SU-DHL-6 (cell line): ENCODE results near the gene OR5M11.

ENCODE experiments used
- H2AFZ ChIP-seq: fragments of 200-600 bp; sonication (generic); 2 replicates; pipeline ENCODE4 v1.6.1; 2014; ENCODE audit warnings: low read depth, mild to moderate bottlenecking, moderate library complexity, mixed read lengths, antibody characterized with exemption, low read length; ENCODE audit not compliant: severe bottlenecking
- H3F3A ChIP-seq: fragments of 200-600 bp; shearing (Covaris generic); 2 replicates; pipeline ENCODE4 v1.6.0; 2016; ENCODE audit warnings: antibody characterized with exemption, mild to moderate bottlenecking; ENCODE audit not compliant: insufficient read depth
- H3K27ac ChIP-seq: fragments of 200-600 bp; sonication (generic); 2 replicates; pipeline ENCODE4 v1.5.1; 2016; ENCODE audit warnings: low read depth, mild to moderate bottlenecking, low read length, moderate library complexity, mixed read lengths
- H3K27me3 ChIP-seq: fragments of 200-600 bp; sonication (generic), shearing (Covaris generic); 2 replicates; pipeline ENCODE4 v1.6.0; 2014; ENCODE audit warnings: mild to moderate bottlenecking, low read length
- H3K36me3 ChIP-seq: fragments of 200-600 bp; sonication (generic); 2 replicates; pipeline ENCODE4 v1.6.1; 2014; ENCODE audit warnings: mild to moderate bottlenecking, low read length, mixed read lengths
- H3K4me2 ChIP-seq: fragments of 300-600, 200-600 bp; shearing (Covaris generic), sonication (generic); 2 replicates; pipeline ENCODE4 v1.6.0; 2014; ENCODE audit warnings: low read length, low read depth, mild to moderate bottlenecking; ENCODE audit not compliant: poor library complexity, severe bottlenecking
- H3K4me3 ChIP-seq: fragments of 200-600 bp; sonication (generic); 2 replicates; pipeline ENCODE4 v1.5.1; 2014; ENCODE audit warnings: antibody characterized with exemption, low read length, mild to moderate bottlenecking, mixed read lengths; ENCODE audit not compliant: insufficient read depth, poor library complexity, severe bottlenecking
- H3K79me2 ChIP-seq: fragments of 200-600 bp; sonication (generic); 2 replicates; pipeline ENCODE4 v1.6.1; 2014; ENCODE audit warnings: mild to moderate bottlenecking, low read length, moderate library complexity; ENCODE audit not compliant: insufficient read depth
- H3K9ac ChIP-seq: fragments of 200-600 bp; sonication (generic); 2 replicates; pipeline ENCODE4 v1.7.0; 2014; ENCODE audit warnings: mild to moderate bottlenecking, low read length
- H3K9me2 ChIP-seq: fragments of 200-600 bp; sonication (generic); replicated peaks from 2 replicates; pipeline ENCODE4 v1.6.1; 2014; ENCODE audit warnings: low read length; ENCODE audit not compliant: insufficient read depth
- H3K9me3 ChIP-seq: fragments of 200-600 bp; sonication (generic); 2 replicates; pipeline ENCODE4 v1.6.1; 2014; ENCODE audit warnings: low read length, mixed read lengths; ENCODE audit not compliant: insufficient read depth
- H4K20me1 ChIP-seq: fragments of 200-600 bp; sonication (generic); 2 replicates; pipeline ENCODE4 v1.6.1; 2014; ENCODE audit warnings: low read depth, mild to moderate bottlenecking, antibody characterized with exemption, low read length, moderate library complexity, mixed read lengths
- CTCF ChIP-seq: fragments of 200-600 bp; sonication (generic); IDR thresholded peaks from one replicate; pipeline ENCODE4 v1.5.1; 2017; ENCODE audit warnings: antibody characterized with exemption, mild to moderate bottlenecking, low read length, moderate library complexity; ENCODE audit not compliant: insufficient read depth, poor library complexity, severe bottlenecking
- EZH2phosphoT487 ChIP-seq: fragments of 200-600 bp; sonication (generic), shearing (Covaris generic); conservative IDR thresholded peaks from 2 replicates; pipeline ENCODE4 v1.6.1; 2018; ENCODE audit warnings: mild to moderate bottlenecking, antibody characterized with exemption, low read length, moderate library complexity, mixed read lengths

OR5M11 gene

GRCh38 chr11:56545531-56545930, 2.5 kb upstream of the OR5M11 start:
- H3K27me3 ChIP-seq = no peaks in the 10 kb centered on the region
- H3K4me3 ChIP-seq = no peak overlapping the region
- no peak overlapping the region for H3K9ac ChIP-seq
- no peak overlapping the region for H3K4me2 ChIP-seq
- H3K9me2 ChIP-seq = no peaks in the 10 kb centered on the region
- H2AFZ ChIP-seq = no peak overlapping the region
- H3K27ac ChIP-seq = no peak overlapping the region
- TF ChIP-seq EZH2phosphoT487 = no peak
- TF ChIP-seq CTCF = no peak
- no peaks in the 10 kb centered on the region for H3K9me3 ChIP-seq
- H3K36me3 ChIP-seq = no peaks in the 10 kb centered on the region
- H4K20me1 ChIP-seq = no peaks in the 10 kb centered on the region
- no peaks in the 10 kb centered on the region for H3F3A ChIP-seq
- H3K79me2 ChIP-seq = no peaks in the 10 kb centered on the region

- no peaks in the 10 kb centered on the region for H3K36me3 ChIP-seq
- no peak overlapping the region for H2AFZ ChIP-seq
- H3K27me3 ChIP-seq = no peaks in the 10 kb centered on the region
- H3K79me2 ChIP-seq = no peaks in the 10 kb centered on the region
- no peaks in the 10 kb centered on the region for H4K20me1 ChIP-seq
- no peaks in the 10 kb centered on the region for H3K9me3 ChIP-seq
- no peaks in the 10 kb centered on the region for H3K9me2 ChIP-seq
- no peaks in the 10 kb centered on the region for H3F3A ChIP-seq
- H3K9ac ChIP-seq = no peak overlapping the region
- TF ChIP-seq CTCF (no peak), EZH2phosphoT487 (no peak)
- no peak overlapping the region for H3K27ac ChIP-seq
- no peak overlapping the region for H3K4me3 ChIP-seq
- no peak overlapping the region for H3K4me2 ChIP-seq
Observed at GRCh38 chr11:56543739-56544138, 682 bp upstream of the OR5M11 start.

DNA sequence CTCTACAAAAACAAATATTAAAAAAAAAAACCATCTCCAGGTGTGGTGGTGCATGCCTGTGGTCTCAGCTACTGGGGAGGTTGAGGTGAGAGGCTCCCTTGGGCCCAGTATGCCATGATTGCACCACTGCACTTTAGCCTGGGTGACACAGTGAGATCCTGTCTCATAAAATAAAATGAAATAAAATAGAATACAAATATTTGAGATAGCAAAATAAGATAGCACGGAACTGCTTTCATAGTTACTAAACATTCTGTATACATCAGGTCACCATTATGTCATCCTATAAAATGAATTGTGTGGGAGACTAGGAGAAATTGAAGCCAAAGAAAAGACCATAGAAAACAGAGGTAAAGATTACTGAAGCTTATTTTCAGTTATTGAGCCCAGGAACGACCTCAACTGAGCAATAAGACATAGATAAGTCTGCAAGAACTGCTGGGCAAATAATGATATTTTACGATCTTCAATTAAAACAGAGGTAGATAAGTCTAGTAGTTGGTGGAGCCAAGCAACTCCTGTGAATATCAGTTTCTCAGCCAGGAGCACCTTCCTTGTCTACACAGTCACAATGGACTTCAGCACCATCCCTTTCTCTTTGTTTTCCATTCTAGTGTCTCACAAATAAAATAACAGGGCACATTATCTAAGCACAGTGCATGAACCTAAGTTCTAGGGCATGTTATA, 9.9 kb downstream of the OR5M11 start:
- no peak overlapping the region for H3K4me3 ChIP-seq
- H3K9ac ChIP-seq = no peak overlapping the region
- H3F3A ChIP-seq = no peaks in the 10 kb centered on the region

More for the DNA sequence above, 9.9 kb downstream of the OR5M11 start:
- H3K4me2 ChIP-seq = no peak overlapping the region
- no peaks in the 10 kb centered on the region for H3K9me2 ChIP-seq
- H4K20me1 ChIP-seq = no peaks in the 10 kb centered on the region
- TF ChIP-seq EZH2phosphoT487 = no peak
- TF ChIP-seq CTCF = no peak
- no peak overlapping the region for H3K27ac ChIP-seq
- H3K79me2 ChIP-seq = no peaks in the 10 kb centered on the region
- H2AFZ ChIP-seq = no peak overlapping the region
- no peaks in the 10 kb centered on the region for H3K36me3 ChIP-seq
- no peaks in the 10 kb centered on the region for H3K9me3 ChIP-seq
- H3K27me3 ChIP-seq = no peaks in the 10 kb centered on the region
